Measurements from ENCODE around the gene TMEM238L.

The TMEM238L gene

DNA sequence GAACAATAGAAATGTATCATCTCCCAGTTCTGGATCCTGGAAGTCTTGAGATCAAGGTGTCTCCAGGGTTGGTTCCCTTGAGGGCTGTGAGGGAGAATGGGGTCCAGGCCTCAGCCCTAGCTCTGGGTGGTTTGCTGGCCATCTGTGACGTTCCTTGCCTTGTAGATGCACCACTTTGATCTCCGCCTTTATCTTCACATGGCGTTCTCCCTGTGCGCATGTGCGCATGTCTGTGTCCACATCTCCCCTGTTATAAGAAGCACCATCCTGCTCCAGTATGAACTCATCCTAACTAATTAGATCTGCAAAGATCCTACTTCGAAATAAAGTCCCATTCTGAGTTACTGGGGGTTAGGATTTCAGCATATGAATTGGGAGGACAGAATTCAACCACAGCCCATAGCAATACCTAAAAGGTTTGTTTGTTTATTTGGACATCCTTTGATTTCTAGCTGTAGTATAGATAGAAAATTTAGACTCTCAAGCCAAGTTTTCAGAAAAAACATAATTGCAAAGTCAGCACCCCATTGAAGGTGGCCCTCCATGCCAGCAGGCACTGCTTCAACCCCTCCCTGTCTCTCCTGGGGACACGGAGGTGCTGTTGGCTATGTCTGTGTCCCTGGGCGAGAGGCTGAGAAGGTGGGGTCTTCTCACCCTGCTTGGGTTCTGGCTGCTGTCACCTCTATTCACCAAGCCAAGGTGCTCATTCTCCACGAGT lies 2.8 kb upstream of the TMEM238L start:
- no peak for DNase-seq (ENCODE audit: low read depth)
- no peak overlapping the region for H3K4me3 ChIP-seq (ENCODE audit: low read length)
- TF ChIP-seq, protein P1, sequence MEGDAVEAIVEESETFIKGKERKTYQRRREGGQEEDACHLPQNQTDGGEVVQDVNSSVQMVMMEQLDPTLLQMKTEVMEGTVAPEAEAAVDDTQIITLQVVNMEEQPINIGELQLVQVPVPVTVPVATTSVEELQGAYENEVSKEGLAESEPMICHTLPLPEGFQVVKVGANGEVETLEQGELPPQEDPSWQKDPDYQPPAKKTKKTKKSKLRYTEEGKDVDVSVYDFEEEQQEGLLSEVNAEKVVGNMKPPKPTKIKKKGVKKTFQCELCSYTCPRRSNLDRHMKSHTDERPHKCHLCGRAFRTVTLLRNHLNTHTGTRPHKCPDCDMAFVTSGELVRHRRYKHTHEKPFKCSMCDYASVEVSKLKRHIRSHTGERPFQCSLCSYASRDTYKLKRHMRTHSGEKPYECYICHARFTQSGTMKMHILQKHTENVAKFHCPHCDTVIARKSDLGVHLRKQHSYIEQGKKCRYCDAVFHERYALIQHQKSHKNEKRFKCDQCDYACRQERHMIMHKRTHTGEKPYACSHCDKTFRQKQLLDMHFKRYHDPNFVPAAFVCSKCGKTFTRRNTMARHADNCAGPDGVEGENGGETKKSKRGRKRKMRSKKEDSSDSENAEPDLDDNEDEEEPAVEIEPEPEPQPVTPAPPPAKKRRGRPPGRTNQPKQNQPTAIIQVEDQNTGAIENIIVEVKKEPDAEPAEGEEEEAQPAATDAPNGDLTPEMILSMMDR (IDR thresholded peaks at IDR 0.05; ENCODE audit: insufficient read depth, low read depth, low read length, missing control alignments): no peak

DNA sequence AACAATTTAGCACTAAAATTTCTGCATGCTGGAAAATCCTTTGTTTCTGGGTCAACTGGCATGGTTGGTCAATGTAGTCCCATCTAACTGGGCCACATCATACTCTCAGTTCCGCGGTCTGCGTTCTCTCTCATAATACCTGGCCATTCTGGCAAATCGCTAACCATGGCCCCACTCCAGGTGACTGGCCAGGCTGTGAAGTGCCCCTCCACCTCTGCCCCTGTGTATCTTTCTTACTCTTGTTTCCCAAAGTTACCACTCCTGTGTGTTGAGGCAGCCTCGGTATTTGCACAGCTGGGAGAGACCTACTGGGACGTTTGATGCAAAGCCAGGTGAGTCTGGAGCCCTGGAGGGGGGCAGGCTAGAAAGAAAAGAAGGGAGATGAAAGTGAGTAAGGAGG lies 2.0 kb upstream of the TMEM238L start:
- TF ChIP-seq, protein P1 (IDR thresholded peaks at IDR 0.05; ENCODE audit: insufficient read depth, low read depth, low read length, missing control alignments): no peak
- DNase-seq (ENCODE audit: low read depth): no peak
- H3K4me3 ChIP-seq (ENCODE audit: low read length): no peak overlapping the region

DNA sequence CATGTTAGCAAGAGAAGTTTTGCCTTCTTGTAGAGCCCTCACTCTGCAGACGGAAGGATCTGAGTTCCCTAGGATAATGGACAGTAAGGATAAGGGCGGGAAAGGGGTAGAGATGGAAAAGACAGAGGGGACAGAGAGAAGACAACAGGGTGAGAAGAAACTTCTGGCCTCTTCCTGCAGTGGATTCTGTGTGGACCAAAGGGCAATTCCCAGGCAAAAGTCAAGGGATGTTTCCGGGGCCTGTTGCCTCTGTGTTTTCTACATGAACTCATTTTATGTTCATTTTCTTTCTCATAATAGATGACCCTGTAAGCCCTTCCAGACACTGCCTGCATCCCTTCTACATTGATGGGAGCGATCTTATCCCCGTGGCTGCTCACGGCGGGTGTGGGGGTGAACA lies 647 bp upstream of the TMEM238L start:
- DNase-seq (ENCODE audit: low read depth): no peak
- H3K4me3 ChIP-seq (ENCODE audit: low read length): no peak overlapping the region
- TF ChIP-seq, protein P1 (IDR thresholded peaks at IDR 0.05; ENCODE audit: insufficient read depth, low read depth, low read length, missing control alignments): no peak

DNA sequence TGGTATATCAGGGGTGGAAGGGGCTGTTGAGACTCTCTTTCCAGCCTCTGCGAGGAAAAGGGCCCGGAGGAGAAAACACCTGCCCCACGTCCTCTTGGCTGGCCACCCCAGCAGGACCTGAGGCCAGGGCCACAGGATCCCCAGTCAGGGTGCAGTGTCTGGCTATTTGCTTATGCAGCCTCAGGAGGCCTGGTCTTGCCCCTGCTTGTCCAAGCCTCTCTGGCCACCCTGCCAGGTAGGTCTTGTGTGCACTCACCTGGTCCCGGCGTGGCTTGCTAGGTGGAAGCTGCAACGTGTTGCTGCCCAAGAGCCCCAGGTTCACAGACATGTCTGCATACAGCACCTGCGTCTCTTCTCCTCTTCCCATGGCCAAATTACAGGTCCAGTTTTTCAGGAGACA lies 549 bp downstream of the TMEM238L start:
- H3K4me3 ChIP-seq (ENCODE audit: low read length): no peak overlapping the region
- TF ChIP-seq, protein P1 (IDR thresholded peaks at IDR 0.05; ENCODE audit: insufficient read depth, low read depth, low read length, missing control alignments): no peak
- DNase-seq (ENCODE audit: low read depth): no peak

DNA sequence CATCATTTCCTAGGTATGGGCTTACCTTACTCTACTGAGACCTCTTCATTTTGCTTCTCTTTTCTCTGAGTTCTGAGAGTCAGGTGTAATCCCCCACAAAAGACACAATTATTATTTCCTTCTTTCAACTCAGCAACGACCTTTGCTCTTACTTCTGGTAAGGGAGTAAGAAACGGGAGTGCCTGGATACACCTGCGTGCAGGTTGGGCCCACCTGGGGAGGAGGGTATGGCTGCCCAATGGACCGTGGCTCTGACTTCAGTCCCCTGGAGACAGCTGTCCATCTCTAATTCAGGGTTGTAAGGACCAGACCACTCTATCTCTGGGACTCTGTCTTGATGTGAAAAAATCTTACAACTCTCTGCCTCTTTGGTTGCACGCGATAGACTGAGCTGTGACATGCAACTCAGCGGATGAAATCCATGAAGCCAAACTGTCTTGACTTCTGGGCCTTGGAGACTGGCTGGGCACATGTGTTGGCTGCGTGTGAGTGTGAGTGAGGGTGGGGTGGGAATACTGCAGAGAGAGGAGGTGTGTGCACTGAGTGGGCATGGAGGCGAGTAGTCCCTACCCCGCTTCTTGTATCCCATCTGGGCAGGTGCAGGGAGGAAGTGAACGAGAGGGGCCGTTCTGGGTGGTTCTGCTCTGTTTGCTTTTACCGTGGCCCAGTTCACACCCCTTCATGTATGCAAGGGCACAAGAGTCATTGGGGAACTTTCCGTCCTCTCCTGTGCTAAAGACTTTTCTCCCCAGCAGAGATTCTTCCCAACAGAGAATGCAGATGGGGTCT lies 1.2 kb downstream of the TMEM238L start:
- no peak overlapping the region for H3K4me3 ChIP-seq (ENCODE audit: low read length)

DNA sequence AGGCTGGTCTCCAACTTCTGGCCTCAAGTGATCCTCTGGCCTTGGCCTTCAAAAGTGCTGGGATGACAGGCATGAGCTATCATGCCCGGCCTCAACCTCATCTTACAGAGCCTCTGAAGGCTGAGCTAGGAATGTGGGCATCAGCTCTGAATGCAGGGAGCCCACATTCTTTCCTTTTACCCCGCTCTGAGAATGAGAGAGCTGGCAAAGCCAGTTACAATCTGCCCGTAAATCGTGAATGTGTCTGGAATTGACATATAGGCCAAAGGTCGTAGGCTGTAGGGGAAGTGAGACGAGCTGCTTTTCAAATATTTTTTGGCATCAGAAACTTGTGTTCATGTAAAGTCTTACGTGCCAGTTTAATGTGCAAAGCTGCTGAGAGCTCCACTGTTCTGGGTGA lies 4.5 kb downstream of the TMEM238L start:
- no peak overlapping the region for H3K4me3 ChIP-seq (ENCODE audit: low read length)
- TF ChIP-seq, protein P1 (IDR thresholded peaks at IDR 0.05; ENCODE audit: insufficient read depth, low read depth, low read length, missing control alignments): no peak
- no peak for DNase-seq (ENCODE audit: low read depth)

More for the DNA sequence above, 1.2 kb downstream of the TMEM238L start:
- TF ChIP-seq, protein P1 (IDR thresholded peaks at IDR 0.05; ENCODE audit: insufficient read depth, low read depth, low read length, missing control alignments): no peak
- DNase-seq (ENCODE audit: low read depth): no peak
